ENCODE data around the gene HBG1.

HBG1 gene

DNA sequence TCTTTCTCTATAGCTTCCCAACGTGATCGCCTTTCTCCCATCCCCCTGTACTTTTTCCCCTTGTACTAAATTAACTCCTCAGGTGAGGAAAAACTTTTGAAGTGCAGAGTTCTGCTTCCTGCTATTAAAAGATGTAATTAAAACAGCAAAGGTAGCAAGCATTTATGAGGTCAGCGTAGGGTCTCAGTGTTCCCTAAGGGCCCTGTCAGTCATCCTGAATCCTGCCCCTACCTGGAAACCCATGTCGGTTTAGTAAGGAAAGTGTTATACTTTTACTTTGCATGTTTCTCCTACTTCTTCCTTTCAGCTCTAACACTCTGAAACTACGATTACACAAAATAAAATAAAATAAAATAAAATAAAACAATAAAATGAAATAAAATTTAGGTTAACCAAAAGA is 21.5 kb downstream of the HBG1 start:
- DNase-seq (ENCODE audit: extremely low read depth in 1 of 2, low read depth in 1 of 2): no peak

DNA sequence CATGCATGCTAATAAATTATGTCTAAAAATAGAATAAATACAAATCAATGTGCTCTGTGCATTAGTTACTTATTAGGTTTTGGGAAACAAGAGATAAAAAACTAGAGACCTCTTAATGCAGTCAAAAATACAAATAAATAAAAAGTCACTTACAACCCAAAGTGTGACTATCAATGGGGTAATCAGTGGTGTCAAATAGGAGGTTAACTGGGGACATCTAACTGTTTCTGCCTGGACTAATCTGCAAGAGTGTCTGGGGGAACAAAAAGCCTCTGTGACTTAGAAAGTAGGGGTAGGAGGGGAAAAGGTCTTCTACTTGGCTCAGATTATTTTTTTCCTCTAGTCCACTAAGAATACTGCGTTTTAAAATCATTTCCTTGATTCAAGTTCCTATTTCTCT is 22.0 kb downstream of the HBG1 start:
- DNase-seq (ENCODE audit: extremely low read depth in 1 of 2, low read depth in 1 of 2): no peak

DNA sequence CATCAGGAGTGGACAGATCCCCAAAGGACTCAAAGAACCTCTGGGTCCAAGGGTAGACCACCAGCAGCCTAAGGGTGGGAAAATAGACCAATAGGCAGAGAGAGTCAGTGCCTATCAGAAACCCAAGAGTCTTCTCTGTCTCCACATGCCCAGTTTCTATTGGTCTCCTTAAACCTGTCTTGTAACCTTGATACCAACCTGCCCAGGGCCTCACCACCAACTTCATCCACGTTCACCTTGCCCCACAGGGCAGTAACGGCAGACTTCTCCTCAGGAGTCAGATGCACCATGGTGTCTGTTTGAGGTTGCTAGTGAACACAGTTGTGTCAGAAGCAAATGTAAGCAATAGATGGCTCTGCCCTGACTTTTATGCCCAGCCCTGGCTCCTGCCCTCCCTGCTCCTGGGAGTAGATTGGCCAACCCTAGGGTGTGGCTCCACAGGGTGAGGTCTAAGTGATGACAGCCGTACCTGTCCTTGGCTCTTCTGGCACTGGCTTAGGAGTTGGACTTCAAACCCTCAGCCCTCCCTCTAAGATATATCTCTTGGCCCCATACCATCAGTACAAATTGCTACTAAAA is 22.8 kb downstream of the HBG1 start, which contains the start of gene HBB:
Gene HBB, minus strand, starts transcription at position 340 of the 579 bp plus-strand sequence. Its CDS starts 50 bp downstream, at position 290.
- DNase-seq (ENCODE audit: extremely low read depth in 1 of 2, low read depth in 1 of 2): no peak

GRCh38 chr11:5225480-5225871 is 24.2 kb downstream of the HBG1 start:
- DNase-seq (ENCODE audit: extremely low read depth in 1 of 2, low read depth in 1 of 2): no peak

GRCh38 chr11:5224538-5225479 is 24.8 kb downstream of the HBG1 start:
- no peak for DNase-seq (ENCODE audit: extremely low read depth in 1 of 2, low read depth in 1 of 2)

GRCh38 chr11:5223686-5224085 is 26.0 kb downstream of the HBG1 start:
- no peak for DNase-seq (ENCODE audit: extremely low read depth in 1 of 2, low read depth in 1 of 2)

- DNase-seq (ENCODE audit: extremely low read depth in 1 of 2, low read depth in 1 of 2): no peak
These were observed 26.5 kb downstream of the HBG1 start for GRCh38 chr11:5223146-5223545.

DNA sequence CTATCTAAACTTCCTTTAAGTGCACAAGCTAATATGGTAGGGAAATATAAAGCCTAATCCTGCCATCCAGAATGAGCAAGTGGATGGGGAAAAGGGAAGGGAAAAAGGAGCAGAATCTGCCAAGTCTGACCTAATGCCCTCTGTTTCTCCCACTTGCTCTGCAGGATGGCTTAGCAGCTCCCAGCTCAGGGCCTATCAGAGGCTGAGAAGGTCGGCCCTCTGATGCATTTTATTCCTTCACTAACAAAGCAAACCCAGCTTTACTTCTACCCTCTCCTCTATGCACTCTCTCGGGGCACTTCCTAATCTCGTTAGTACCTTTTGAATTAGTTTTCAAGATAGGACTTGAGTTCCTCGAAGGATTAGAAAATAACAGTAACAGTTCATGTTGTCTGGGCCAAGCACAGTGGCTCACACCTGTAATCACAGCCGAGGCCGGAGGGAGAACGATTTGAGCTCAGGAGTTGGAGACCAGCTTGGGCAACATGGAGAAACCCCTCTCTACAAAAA is 39.2 kb downstream of the HBG1 start:
- DNase-seq (ENCODE audit: extremely low read depth in 1 of 2, low read depth in 1 of 2): no peak

DNA sequence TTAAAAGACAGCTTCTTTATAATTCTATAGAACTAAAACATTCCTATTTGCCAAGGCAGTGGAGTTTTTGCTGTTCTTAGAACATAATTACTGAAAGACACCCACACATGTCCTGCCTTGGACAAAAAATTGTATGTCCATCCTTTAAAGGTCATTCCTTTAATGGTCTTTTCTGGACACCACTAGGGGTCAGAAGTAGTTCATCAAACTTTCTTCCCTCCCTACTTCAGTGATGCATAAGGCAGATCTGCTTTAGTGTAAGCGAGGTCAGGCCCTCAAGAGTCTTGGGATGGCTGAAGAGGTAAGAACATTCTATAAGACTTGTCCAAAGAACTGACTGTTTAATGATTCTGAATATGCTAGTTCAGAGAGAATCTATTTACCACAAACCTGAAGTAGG is 44.9 kb downstream of the HBG1 start:
- no peak for DNase-seq (ENCODE audit: extremely low read depth in 1 of 2, low read depth in 1 of 2)

DNA sequence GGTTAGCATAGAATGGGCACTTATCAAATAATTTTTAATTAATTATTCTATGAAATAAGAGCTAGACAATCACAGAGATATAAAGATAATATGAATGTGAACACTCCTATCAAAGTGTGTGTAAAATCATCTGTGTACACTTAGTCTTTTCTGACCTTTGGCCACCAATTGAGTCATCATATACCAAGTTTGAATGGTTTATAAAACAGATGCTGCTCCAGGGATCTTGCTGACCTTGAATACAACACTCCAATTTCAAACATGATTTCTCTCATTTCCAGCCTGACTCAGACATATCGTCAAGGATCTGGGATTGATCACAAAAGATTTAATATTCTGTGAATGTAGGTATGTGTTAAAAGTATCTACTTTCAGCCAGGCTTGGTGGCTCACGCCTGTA is 46.3 kb downstream of the HBG1 start:
- DNase-seq (ENCODE audit: extremely low read depth in 1 of 2, low read depth in 1 of 2): no peak

DNA sequence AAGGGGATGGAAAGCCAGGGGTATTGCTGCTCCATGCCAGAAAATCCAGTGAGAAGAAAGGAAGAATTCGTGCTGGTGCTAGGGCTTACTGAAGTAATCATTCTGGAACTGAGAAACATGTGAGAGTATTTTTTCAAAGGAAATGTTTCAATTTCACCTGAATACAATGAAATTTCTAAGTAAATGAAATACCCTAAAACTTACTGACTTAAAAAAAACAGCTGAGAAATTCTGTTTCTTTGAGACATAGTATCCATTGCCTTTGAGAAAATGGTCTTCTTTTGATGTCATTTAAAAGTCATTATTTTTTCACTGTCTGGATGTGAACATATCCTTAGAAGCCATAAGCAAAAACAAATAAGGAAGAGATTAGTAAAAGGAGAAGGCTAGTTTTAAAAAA is 49.1 kb downstream of the HBG1 start, which contains the start of gene OR51V1:
Gene OR51V1, minus strand, starts transcription at position 101 of the 400 bp plus-strand sequence. Its CDS starts 0 bp downstream, at position 101.
- DNase-seq (ENCODE audit: extremely low read depth in 1 of 2, low read depth in 1 of 2): no peak

DNA sequence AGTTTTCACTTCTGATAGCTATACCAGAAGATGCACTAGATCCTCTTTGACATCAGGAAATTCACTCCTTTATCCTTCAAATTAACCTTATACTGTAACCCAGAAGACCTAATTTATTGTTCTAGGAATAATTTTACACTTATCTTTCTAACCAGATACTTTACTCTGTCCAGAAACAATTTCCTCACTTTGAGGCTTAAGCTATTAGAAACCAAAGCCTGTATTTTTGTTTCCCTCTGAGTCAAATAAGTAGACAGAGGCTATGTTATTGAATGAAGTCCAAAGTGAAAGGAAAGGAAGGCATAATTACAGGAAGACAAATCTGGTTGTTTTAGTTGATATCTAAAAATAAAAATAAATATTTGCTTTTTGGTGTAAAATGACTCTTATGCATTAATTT is 51.4 kb downstream of the HBG1 start:
- no peak for DNase-seq (ENCODE audit: extremely low read depth in 1 of 2, low read depth in 1 of 2)

All from activated CD8-positive, alpha-beta memory T cell treated with anti-CD3 and anti-CD28 coated beads for 1 hour (primary cell).